ENCODE data around the gene SLK.

The SLK gene

DNA sequence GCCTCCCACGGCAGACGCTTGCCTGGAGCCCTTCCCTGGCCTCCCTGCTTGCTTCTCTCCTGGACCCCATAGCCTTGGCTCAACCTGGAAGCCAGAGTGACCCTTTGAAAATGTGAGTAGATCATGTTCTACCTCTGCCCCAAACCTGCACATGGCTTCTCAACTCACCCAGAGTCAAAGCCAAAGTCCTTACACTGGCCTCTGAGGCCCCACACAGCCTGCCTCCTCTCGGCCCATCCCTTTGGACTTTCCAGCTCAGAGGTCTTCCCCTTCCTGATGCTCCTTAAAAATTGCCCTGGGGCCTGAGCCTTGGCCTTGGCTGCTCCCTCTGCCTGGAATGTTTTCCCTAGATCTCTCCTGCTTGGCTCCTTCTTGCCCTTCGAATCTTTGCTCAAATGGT, 86.3 kb downstream of the SLK start:
- CTCF ChIA-PET, result interaction anchor here (0.7 kb wide), 1 partner anchor 76 kb away, joined by 3 read pairs; no protein-coding TSS in a partner anchor

DNA sequence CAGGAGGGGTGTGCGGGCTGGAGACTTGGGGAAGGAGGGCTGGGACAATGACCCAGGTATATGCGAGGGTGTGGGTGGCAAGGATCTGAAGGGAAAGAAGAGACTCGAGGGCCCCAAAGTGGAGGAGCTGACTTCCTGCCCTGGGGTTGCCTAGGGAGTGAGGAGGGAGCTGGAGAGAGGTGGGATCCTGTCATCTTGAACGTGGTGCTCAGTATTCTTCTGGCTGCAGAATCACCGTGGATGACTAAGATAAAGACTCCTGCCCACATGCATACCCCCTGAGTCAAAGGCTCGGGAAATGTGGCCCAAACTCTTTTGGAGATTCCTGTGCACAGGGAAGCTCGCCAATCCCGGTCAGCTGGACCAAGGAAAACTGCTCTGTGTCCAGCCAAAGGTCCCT, 87.5 kb downstream of the SLK start:
- CTCF ChIA-PET, result interaction anchor here (1.2 to 1.9 kb wide), 2 partner anchors 70 to 83 kb away, joined by 4 to 6 read pairs; no protein-coding TSS in a partner anchor
- POLR2A ChIA-PET (ENCODE audit: low non-redundant PET), result no interaction called here

More for the DNA sequence above, 86.3 kb downstream of the SLK start:
- TF ChIP-seq, protein P1, sequence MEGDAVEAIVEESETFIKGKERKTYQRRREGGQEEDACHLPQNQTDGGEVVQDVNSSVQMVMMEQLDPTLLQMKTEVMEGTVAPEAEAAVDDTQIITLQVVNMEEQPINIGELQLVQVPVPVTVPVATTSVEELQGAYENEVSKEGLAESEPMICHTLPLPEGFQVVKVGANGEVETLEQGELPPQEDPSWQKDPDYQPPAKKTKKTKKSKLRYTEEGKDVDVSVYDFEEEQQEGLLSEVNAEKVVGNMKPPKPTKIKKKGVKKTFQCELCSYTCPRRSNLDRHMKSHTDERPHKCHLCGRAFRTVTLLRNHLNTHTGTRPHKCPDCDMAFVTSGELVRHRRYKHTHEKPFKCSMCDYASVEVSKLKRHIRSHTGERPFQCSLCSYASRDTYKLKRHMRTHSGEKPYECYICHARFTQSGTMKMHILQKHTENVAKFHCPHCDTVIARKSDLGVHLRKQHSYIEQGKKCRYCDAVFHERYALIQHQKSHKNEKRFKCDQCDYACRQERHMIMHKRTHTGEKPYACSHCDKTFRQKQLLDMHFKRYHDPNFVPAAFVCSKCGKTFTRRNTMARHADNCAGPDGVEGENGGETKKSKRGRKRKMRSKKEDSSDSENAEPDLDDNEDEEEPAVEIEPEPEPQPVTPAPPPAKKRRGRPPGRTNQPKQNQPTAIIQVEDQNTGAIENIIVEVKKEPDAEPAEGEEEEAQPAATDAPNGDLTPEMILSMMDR (conservative IDR thresholded peaks at IDR 0.05; ENCODE audit: low read depth), result no peak
- peak overlapping the region; percentile 71 for H3K27ac ChIP-seq
- POLR2A ChIA-PET (ENCODE audit: low non-redundant PET), result no interaction called here
- DNase-seq (ENCODE audit: low spot score), result no peak

DNA sequence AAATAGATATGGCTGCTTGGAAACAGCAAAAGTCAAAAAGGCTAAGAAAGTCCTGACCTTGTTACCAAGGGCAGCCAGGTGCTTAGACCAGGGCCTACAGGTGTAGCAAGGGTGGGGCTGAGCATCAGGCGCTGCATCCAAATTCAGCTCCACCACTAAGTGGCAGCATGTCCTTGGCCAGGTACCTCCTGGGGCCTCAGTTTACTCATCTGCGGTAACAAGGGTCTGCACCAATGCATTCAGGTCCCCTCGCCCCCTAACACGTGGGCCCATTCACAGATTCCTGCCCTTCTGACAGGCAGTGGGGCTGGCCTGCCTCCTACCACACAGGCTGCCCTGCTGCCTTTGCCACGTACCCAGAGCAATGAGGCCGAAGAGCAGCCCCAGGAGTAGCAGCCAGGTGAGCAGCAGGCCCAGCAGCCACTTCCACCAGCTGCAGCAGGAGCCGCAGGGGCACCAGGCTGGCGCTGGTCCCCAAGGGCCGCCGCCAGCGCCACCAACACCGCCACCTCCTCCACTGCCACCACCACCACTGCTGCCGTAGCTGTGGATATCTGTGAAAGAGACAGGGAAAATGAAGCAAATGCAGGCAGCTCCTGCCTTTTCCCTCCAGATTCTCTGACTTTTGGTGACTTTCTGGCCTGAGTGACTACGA, 89.8 kb downstream of the SLK start:
- DNase-seq (ENCODE audit: low spot score), result no peak
- peak overlapping the region; percentile 64 for H3K27ac ChIP-seq
- TF ChIP-seq, protein P1 (conservative IDR thresholded peaks at IDR 0.05; ENCODE audit: low read depth), result no peak
- POLR2A ChIA-PET (ENCODE audit: low non-redundant PET), result no interaction called here
- CTCF ChIA-PET, result interaction anchor here (0.5 to 0.6 kb wide), 5 partner anchors 13 to 167 kb away, joined by 3 to 8 read pairs (median 3); no protein-coding TSS in a partner anchor

More for the DNA sequence above, 87.5 kb downstream of the SLK start:
- peak; percentile 81 for DNase-seq (ENCODE audit: low spot score)
- TF ChIP-seq, protein P1 (conservative IDR thresholded peaks at IDR 0.05; ENCODE audit: low read depth), result no peak
- H3K27ac ChIP-seq, result peak overlapping the region; percentile 71

DNA sequence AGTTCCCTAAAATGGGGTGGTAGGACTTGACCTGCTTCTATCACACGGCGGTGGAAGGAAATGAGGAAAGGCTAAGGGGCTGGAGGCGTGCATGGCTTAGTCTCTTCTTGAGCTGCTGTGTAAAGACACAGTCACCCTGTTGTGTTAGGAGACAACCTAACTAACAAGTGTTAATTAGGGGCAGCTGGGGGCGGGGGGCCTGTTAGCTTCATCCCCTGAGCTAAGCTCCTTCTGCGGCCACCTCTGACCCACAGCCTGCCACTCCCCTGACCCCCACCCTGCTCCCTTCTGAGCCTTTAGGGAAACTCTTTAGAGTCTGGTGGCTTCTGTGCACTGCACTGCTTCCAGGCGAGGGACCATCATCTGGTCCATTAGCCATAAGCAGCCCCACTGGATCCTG, 90.8 kb downstream of the SLK start:
- ChIA-PET POLR2A (ENCODE audit: low non-redundant PET) (no interaction called here), CTCF (no interaction called here)
- H3K27ac ChIP-seq, result peak overlapping the region; percentile 46
- DNase-seq (ENCODE audit: low spot score), result no peak
- TF ChIP-seq, protein P1 (conservative IDR thresholded peaks at IDR 0.05; ENCODE audit: low read depth), result no peak

DNA sequence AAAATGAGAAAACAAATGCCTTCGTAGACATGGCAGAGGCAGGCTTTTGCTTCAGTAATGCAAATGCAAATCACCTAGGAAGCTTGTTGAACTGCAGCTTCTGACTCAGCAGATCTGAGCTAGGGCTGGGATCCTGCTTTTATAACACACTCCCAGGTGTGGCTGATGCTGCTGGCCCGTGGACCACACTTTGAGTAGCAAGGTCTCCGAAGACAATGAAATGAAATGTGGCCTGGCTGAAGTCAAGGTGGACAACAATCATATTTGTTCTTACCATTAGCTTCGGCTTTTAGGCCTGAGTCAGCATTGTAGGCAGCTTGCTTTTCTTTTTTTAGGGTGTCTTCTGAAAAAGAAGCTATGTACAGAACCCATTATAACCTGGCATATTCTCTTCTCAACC, 92.4 kb downstream of the SLK start:
- DNase-seq (ENCODE audit: low spot score), result no peak
- ChIA-PET POLR2A (ENCODE audit: low non-redundant PET) (interaction anchor here (1.5 kb wide), 1 partner anchor 61 kb away, joined by 8 read pairs; no protein-coding TSS in a partner anchor), CTCF (interaction anchor here (0.5 to 1.1 kb wide), 2 partner anchors 62 to 106 kb away, joined by 3 to 5 read pairs; partner anchors contain the start of gene SFR1)
- H3K27ac ChIP-seq, result peak overlapping the region; percentile 43
- TF ChIP-seq, protein P1 (conservative IDR thresholded peaks at IDR 0.05; ENCODE audit: low read depth), result no peak

DNA sequence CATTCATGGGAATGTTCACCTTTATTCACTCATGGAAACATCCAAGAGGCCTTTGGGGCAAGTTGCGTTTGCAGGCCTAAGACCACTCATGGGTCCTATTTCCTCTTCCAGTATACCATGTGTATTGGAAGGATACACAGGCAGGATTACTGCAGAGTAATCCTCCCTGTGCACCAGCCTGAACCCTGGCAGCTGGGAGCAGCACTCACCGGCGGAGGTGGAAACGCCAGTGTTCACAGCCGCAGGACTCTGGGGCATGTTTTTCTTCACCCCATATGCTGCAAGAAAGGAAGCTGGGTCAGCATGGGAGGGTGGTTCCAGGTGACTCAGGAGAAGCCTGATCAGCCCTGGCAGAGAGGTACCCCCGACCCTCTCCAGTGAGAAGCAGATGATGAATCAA, 94.3 kb downstream of the SLK start:
- DNase-seq (ENCODE audit: low spot score), result no peak
- ChIA-PET CTCF (interaction anchor here (0.8 to 1.6 kb wide), 2 partner anchors 46 to 60 kb away, joined by 3 to 9 read pairs; partner anchors contain the start of gene SFR1), POLR2A (ENCODE audit: low non-redundant PET) (no interaction called here)
- TF ChIP-seq, protein P1 (conservative IDR thresholded peaks at IDR 0.05; ENCODE audit: low read depth), result no peak
- H3K27ac ChIP-seq, result peak overlapping the region; percentile 28
